Fibroblast of peridontal ligament (primary cell): ENCODE results near the gene MGAT5B.

ENCODE experiments used
- DNase-seq: peaks from one replicate; pipeline ENCODE4 v3.0.0-alpha.2; 2010; ENCODE audit errors: extremely low read depth

Gene MGAT5B

GRCh38 chr17:76879254-76879653 is 11.1 kb downstream of the MGAT5B start:
- DNase-seq, result no peak

- DNase-seq, result no peak
These were observed 11.5 kb downstream of the MGAT5B start for GRCh38 chr17:76879691-76880090.

GRCh38 chr17:76880268-76880667 is 12.1 kb downstream of the MGAT5B start:
- no peak for DNase-seq

GRCh38 chr17:76880971-76881370 is 12.8 kb downstream of the MGAT5B start:
- no peak for DNase-seq

- DNase-seq, result no peak
These were observed 13.2 kb downstream of the MGAT5B start for GRCh38 chr17:76881408-76881807.

GRCh38 chr17:76881966-76882365 is 13.8 kb downstream of the MGAT5B start:
- DNase-seq, result no peak

GRCh38 chr17:76883744-76884525 is 15.7 kb downstream of the MGAT5B start:
- peak; percentile 29 for DNase-seq

GRCh38 chr17:76884995-76885893 is 17.0 kb downstream of the MGAT5B start:
- no peak for DNase-seq

- DNase-seq, result no peak
These were observed 17.7 kb downstream of the MGAT5B start for GRCh38 chr17:76885894-76886290.

- no peak for DNase-seq
These were observed 18.2 kb downstream of the MGAT5B start for GRCh38 chr17:76886395-76886794.

GRCh38 chr17:76887802-76888201 is 19.6 kb downstream of the MGAT5B start:
- no peak for DNase-seq

- no peak for DNase-seq
These were observed 20.5 kb downstream of the MGAT5B start for GRCh38 chr17:76888661-76889060.

- no peak for DNase-seq
These were observed 21.1 kb downstream of the MGAT5B start for GRCh38 chr17:76889323-76889722.

GRCh38 chr17:76892329-76892728 is 24.1 kb downstream of the MGAT5B start:
- DNase-seq, result no peak

GRCh38 chr17:76893623-76894334 is 25.6 kb downstream of the MGAT5B start:
- DNase-seq, result no peak

GRCh38 chr17:76894842-76895241 is 26.6 kb downstream of the MGAT5B start:
- no peak for DNase-seq

- DNase-seq, result peak; percentile 0
These were observed 28.8 kb downstream of the MGAT5B start for GRCh38 chr17:76897023-76897422.

- no peak for DNase-seq
These were observed 31.2 kb downstream of the MGAT5B start for GRCh38 chr17:76899414-76899813.

- DNase-seq, result no peak
These were observed 32.5 kb downstream of the MGAT5B start for GRCh38 chr17:76900723-76901122.

GRCh38 chr17:76901542-76902197 is 33.5 kb downstream of the MGAT5B start:
- no peak for DNase-seq

- DNase-seq, result no peak
These were observed 34.3 kb downstream of the MGAT5B start for GRCh38 chr17:76902476-76902875.

GRCh38 chr17:76903631-76904030 is 35.4 kb downstream of the MGAT5B start:
- DNase-seq, result no peak
